ENCODE data around the gene NT5E.

DNA sequence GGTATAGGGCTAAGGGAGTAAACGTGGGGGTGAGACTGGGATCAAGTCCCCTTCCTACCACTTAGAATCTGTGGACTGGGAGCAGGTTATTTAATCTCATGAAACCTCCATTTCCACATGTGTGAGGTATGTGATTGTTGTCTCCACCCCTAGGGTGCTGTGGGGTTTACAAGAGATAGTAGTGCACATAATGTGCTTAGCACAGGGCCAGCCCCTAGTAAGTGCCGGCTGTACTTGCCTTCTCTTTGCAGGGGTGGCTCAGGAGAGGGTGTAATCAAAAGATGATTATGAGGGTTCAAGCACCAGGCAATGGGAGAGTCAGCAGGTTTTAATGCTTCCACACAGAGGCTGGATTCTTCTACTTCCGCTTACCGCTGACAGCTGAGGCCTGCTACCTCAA is 6.9 kb downstream of the NT5E start:
- TF ChIP-seq GATA2 (IDR thresholded peaks at IDR 0.05; ENCODE audit: low read depth, low read length) (no peak), GATA3 (IDR thresholded peaks at IDR 0.05; ENCODE audit: low read depth, low read length) (no peak)

All from SH-SY5Y (cell line).